ENCODE results near the gene GNA15. TPM values are rescaled to one million over a fixed set of nuclear protein-coding genes. Genes with fewer than 3 reads are reported as not detected.

Gene GNA15
- total RNA-seq, 1 donor from 2014 or later = 0.13 TPM

GRCh38 chr19:3187662-3188511 is 52.1 kb downstream of the GNA15 start:
- Mint-ChIP-seq H3K4me1 (peaks cover 9% of the 10 kb centered on the region), H3K4me3 (peak overlapping the region; percentile 81), H3K27me3 (ENCODE audit: low read depth) (no peaks in the 10 kb centered on the region), H3K27ac (no peak overlapping the region), H3K36me3 (peaks cover 4% of the 10 kb centered on the region), H3K9me3 (no peaks in the 10 kb centered on the region)
- no peak for DNase-seq (ENCODE audit: low spot score in 2 of 2, unreplicated experiment in 2 of 2)
- TF ChIP-seq, protein P1, sequence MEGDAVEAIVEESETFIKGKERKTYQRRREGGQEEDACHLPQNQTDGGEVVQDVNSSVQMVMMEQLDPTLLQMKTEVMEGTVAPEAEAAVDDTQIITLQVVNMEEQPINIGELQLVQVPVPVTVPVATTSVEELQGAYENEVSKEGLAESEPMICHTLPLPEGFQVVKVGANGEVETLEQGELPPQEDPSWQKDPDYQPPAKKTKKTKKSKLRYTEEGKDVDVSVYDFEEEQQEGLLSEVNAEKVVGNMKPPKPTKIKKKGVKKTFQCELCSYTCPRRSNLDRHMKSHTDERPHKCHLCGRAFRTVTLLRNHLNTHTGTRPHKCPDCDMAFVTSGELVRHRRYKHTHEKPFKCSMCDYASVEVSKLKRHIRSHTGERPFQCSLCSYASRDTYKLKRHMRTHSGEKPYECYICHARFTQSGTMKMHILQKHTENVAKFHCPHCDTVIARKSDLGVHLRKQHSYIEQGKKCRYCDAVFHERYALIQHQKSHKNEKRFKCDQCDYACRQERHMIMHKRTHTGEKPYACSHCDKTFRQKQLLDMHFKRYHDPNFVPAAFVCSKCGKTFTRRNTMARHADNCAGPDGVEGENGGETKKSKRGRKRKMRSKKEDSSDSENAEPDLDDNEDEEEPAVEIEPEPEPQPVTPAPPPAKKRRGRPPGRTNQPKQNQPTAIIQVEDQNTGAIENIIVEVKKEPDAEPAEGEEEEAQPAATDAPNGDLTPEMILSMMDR (IDR thresholded peaks at IDR 0.05; ENCODE audit: unreplicated experiment) = no peak

DNA sequence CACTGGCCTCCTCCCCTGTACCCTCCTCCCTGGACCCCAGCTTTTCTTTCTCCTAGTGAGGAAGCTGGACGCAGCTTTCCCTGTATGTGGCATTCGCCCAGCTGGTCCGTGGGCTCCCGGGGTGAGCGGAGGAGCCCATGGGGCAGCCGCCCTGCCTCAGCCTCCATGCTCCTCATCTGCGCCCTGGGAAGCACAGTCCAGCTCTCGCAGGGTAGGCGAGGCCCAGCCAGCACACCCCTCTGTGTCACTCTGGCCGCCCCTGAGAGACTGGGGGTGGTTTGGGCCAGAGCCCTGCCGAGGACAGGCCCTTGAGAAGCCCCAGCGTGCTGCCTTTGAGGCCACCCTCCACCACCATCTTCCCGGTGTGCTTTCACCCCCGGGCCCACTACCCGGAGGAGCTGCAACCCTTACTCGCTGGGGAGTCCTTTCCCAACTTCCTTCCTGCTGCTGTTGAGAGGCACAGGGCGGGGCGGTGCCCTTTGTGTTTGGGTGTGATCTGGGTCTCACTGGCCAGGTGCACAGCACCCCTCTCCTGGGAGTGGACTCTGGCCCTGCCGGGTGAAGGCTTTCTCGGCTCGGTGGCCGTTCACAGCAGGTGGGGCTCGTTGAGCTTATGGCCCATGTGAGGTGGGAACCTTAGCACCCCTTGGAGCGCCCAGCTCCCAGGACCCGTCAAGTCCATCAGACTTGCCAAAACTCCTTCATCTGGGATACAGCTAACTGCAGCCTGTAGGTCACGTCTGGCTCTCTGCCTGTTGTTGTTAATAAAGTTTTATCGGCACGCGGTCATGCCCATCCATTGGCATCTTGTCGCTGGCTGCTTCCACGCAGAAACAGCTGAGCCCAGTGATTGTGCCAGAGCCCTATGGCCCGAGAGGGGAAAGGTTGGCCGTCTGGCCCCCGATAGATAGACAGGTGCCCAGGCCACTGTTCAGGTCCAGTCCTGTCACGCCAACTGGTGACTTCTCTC is 53.1 kb downstream of the GNA15 start:
- TF ChIP-seq, protein P1 (IDR thresholded peaks at IDR 0.05; ENCODE audit: unreplicated experiment) = no peak
- Mint-ChIP-seq H3K9me3 (no peaks in the 10 kb centered on the region), H3K27me3 (ENCODE audit: low read depth) (no peaks in the 10 kb centered on the region), H3K4me3 (peak overlapping the region; percentile 81), H3K27ac (no peak overlapping the region), H3K36me3 (peaks cover 7% of the 10 kb centered on the region), H3K4me1 (peaks cover 9% of the 10 kb centered on the region)
- no peak for DNase-seq (ENCODE audit: low spot score in 2 of 2, unreplicated experiment in 2 of 2)

DNA sequence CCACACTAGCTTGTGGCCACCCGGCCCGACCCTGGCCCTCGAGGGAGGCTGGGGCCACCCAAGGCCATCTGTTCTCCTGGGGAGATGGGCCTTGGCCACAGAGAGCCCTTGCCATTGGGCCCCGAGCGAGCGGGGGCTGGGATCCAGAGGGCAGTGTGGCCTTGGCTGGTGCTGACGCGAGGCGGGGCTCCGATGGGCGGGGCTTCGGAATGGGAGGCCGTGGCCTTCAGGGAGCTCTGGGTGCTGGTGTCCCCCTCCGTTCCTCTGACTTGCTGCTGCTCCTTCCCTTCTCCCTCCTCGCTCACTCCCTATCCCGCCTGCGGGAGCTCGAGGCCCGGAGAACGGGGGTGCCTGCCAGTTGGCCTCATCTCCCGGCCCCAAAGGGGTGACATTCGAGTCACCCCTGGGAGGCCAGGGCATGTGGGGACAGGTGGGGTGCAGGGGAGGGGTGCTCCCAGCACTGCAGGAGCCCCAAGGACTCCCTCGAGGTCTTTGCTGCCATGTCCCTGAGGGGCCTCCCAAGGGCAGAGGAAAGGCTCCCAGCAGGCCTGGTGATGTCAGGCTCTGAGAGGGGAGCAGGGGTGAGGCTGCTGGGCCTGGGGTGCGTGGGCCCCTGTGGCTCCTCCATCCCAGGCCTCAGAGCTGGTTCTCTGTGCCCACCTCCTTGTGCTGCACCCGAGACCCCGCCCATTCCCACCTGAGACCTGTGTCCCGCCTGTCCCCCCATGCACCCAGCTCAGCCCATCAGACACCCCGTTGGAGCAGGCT is 54.1 kb downstream of the GNA15 start:
- Mint-ChIP-seq H3K4me3 (no peak overlapping the region), H3K27me3 (ENCODE audit: low read depth) (no peaks in the 10 kb centered on the region), H3K4me1 (peaks cover 9% of the 10 kb centered on the region), H3K9me3 (no peaks in the 10 kb centered on the region), H3K27ac (no peak overlapping the region), H3K36me3 (peaks cover 14% of the 10 kb centered on the region)
- TF ChIP-seq, protein P1 (IDR thresholded peaks at IDR 0.05; ENCODE audit: unreplicated experiment) = no peak
- DNase-seq (ENCODE audit: low spot score in 2 of 2, unreplicated experiment in 2 of 2) = no peak

GRCh38 chr19:3190470-3190770 is 54.6 kb downstream of the GNA15 start:
- peaks cover 14% of the 10 kb centered on the region for H3K36me3 Mint-ChIP-seq
- H3K27ac Mint-ChIP-seq = no peak overlapping the region

More at GRCh38 chr19:3190470-3190770, 54.6 kb downstream of the GNA15 start:
- TF ChIP-seq, protein P1 (IDR thresholded peaks at IDR 0.05; ENCODE audit: unreplicated experiment) = no peak
- Mint-ChIP-seq H3K27me3 (ENCODE audit: low read depth) (no peaks in the 10 kb centered on the region), H3K4me3 (no peak overlapping the region), H3K9me3 (no peaks in the 10 kb centered on the region), H3K4me1 (peaks cover 9% of the 10 kb centered on the region)
- DNase-seq (ENCODE audit: low spot score in 2 of 2, unreplicated experiment in 2 of 2) = no peak
